IMR-90 (cell line): ENCODE results near the gene IL15RA. TPM values are rescaled to one million over a fixed set of nuclear protein-coding genes. Genes with fewer than 3 reads are reported as not detected.
"Not testable (repeated sequence)": the region's sequence is repeated elsewhere in the genome, so short reads cannot be mapped to it uniquely, and the experiment has no call there.

ENCODE experiments used
- ATAC-seq: fragments of 200-7000 bp; cut with Tn5 transposase; 2 replicates; pipeline ENCODE4 v1.9.1; 2020; ENCODE audit warnings: low read depth, mild to moderate bottlenecking, moderate library complexity
- BruUV-seq: library from RNA; stranded (reverse); fragments of 400-500 nt; replicated peaks from 2 replicates; lab custom pipeline; 2021; lab: Mats Ljungman, UMichigan
- CTCF ChIA-PET: fragments of 300-600 bp; formaldehyde crosslinking; extraction: SDS; loops from one replicate; lab custom pipeline; 2021; ENCODE audit warnings: antibody characterized with exemption; lab: Yijun Ruan, JAX
- POLR2A ChIA-PET: fragments of 300-600 bp; sonication (Branson Sonifier 250); formaldehyde crosslinking; loops from one replicate; lab custom pipeline; 2022; ENCODE audit warnings: antibody characterized with exemption; ENCODE audit not compliant: unreplicated experiment; lab: Charles Lee
- DNase-seq: peaks from one replicate; pipeline ENCODE4 v3.0.0; 2013
- H2AFZ ChIP-seq: replicated peaks from 2 replicates; pipeline ENCODE3; 2013; ENCODE audit warnings: low read length, mild to moderate bottlenecking; ENCODE audit not compliant: poor library complexity
- H2AK5ac ChIP-seq: 2 replicates; pipeline ENCODE4 v1.6.1; 2013; ENCODE audit warnings: low read depth, low read length, inconsistent platforms
- H2AK9ac ChIP-seq: replicated peaks from 2 replicates; pipeline ENCODE3; 2013; ENCODE audit warnings: mild to moderate bottlenecking, low read depth, low read length, moderate library complexity; ENCODE audit not compliant: poor library complexity
- H2BK120ac ChIP-seq: 2 replicates; pipeline ENCODE4 v1.6.1; 2013; ENCODE audit warnings: low read depth, low read length, inconsistent platforms
- H2BK15ac ChIP-seq: 3 replicates; pipeline ENCODE4 v1.6.1; 2013; ENCODE audit warnings: low read depth, low read length, inconsistent platforms
- H2BK20ac ChIP-seq: 2 replicates; pipeline ENCODE4 v1.6.1; 2013; ENCODE audit warnings: low read depth, mild to moderate bottlenecking, inconsistent platforms, low read length, moderate library complexity
- H2BK5ac ChIP-seq: 2 replicates; pipeline ENCODE4 v1.6.1; 2013; ENCODE audit warnings: mild to moderate bottlenecking, low read depth, low read length, inconsistent platforms; ENCODE audit not compliant: poor library complexity, severe bottlenecking
- H3K14ac ChIP-seq: replicated peaks from 2 replicates; pipeline ENCODE4 v1.6.1; 2013; ENCODE audit warnings: low read depth, low read length, inconsistent platforms
- H3K18ac ChIP-seq: 2 replicates; pipeline ENCODE4 v1.6.1; 2013; ENCODE audit warnings: low read depth, low read length, control low read depth
- H3K23ac ChIP-seq: 2 replicates; pipeline ENCODE4 v1.6.1; 2013; ENCODE audit warnings: low read depth, low read length, inconsistent platforms
- H3K27ac ChIP-seq: 2 replicates; pipeline ENCODE4 v1.5.1; 2013; ENCODE audit warnings: mild to moderate bottlenecking, control low read depth, low read length; ENCODE audit not compliant: insufficient read depth
- H3K27me3 ChIP-seq: 2 replicates; pipeline ENCODE4 v1.6.1; 2013; ENCODE audit warnings: low read length; ENCODE audit not compliant: control insufficient read depth, insufficient read depth
- H3K36me3 ChIP-seq: 2 replicates; pipeline ENCODE4 v1.6.1; 2013; ENCODE audit warnings: low read length, mixed read lengths; ENCODE audit not compliant: control insufficient read depth, insufficient read depth
- H3K4ac ChIP-seq: 2 replicates; pipeline ENCODE4 v1.6.1; 2013; ENCODE audit warnings: low read depth, low read length, inconsistent platforms
- H3K4me1 ChIP-seq: 2 replicates; pipeline ENCODE4 v1.6.1; 2013; ENCODE audit warnings: low read length, mixed read lengths; ENCODE audit not compliant: control insufficient read depth, insufficient read depth
- H3K4me2 ChIP-seq: 2 replicates; pipeline ENCODE4 v1.6.1; 2013; ENCODE audit warnings: low read depth, mild to moderate bottlenecking, control low read depth, low read length, moderate library complexity
- H3K4me3 ChIP-seq: 2 replicates; pipeline ENCODE4 v1.5.1; 2013; ENCODE audit warnings: low read depth, mild to moderate bottlenecking, control low read depth, low read length, moderate library complexity; ENCODE audit not compliant: insufficient read depth
- H3K56ac ChIP-seq: 2 replicates; pipeline ENCODE4 v1.6.1; 2013; ENCODE audit warnings: low read length, inconsistent platforms; ENCODE audit not compliant: insufficient read depth; ENCODE audit errors: extremely low read depth
- H3K79me1 ChIP-seq, 2 experiments: 2 replicates each; pipeline ENCODE4 v1.6.1; 2013; ENCODE audit warnings: low read length in 2 of 2, inconsistent platforms in 1 of 2, low read depth in 1 of 2
- H3K9ac ChIP-seq: 2 replicates; pipeline ENCODE4 v1.6.1; 2013; ENCODE audit warnings: low read depth, low read length, control low read depth
- H3K9me1 ChIP-seq: 2 replicates; pipeline ENCODE4 v1.6.1; 2013; ENCODE audit warnings: low read length, inconsistent platforms; ENCODE audit not compliant: insufficient read depth
- H3K9me3 ChIP-seq: 2 replicates; pipeline ENCODE4 v1.6.1; 2013; ENCODE audit warnings: low read length; ENCODE audit not compliant: control insufficient read depth, insufficient read depth
- H4K20me1 ChIP-seq: 2 replicates; pipeline ENCODE4 v1.6.1; 2013; ENCODE audit warnings: low read length, inconsistent platforms; ENCODE audit not compliant: insufficient read depth
- H4K5ac ChIP-seq: 2 replicates; pipeline ENCODE4 v1.6.1; 2013; ENCODE audit warnings: mild to moderate bottlenecking, low read depth, low read length, control low read depth
- H4K8ac ChIP-seq, 2 experiments: 2 replicates each; pipeline ENCODE4 v1.6.1; 2013; ENCODE audit warnings: low read depth in 2 of 2, low read length in 2 of 2, control low read depth in 1 of 2, inconsistent platforms in 1 of 2
- H4K91ac ChIP-seq: 2 replicates; pipeline ENCODE4 v1.6.1; 2013; ENCODE audit warnings: low read depth, low read length, inconsistent platforms; ENCODE audit not compliant: insufficient read depth
- CEBPB ChIP-seq: IDR thresholded peaks from 2 replicates; pipeline ENCODE4 v1.6.1; 2012; ENCODE audit warnings: low read depth, low read length, improper control_type of control experiment
- CHD1 ChIP-seq: IDR thresholded peaks from 2 replicates; pipeline ENCODE4 v1.6.1; 2012; ENCODE audit warnings: low read depth, low read length, improper control_type of control experiment
- FOS ChIP-seq: fragments of 150-350 bp; IDR thresholded peaks from 2 replicates; pipeline ENCODE4 v1.6.1; 2016; ENCODE audit warnings: low read depth, low read length
- MAZ ChIP-seq: IDR thresholded peaks from 2 replicates; pipeline ENCODE4 v1.6.1; 2012; ENCODE audit warnings: low read depth, mild to moderate bottlenecking, low read length, improper control_type of control experiment, moderate library complexity, borderline replicate concordance
- NFE2L2 ChIP-seq: fragments of 150-350 bp; IDR thresholded peaks from 2 replicates; pipeline ENCODE4 v1.6.1; 2016; ENCODE audit warnings: low read depth, mild to moderate bottlenecking, low read length
- RAD21 ChIP-seq: IDR thresholded peaks from 2 replicates; pipeline ENCODE4 v1.6.1; 2012; ENCODE audit warnings: low read length, improper control_type of control experiment
- RCOR1 ChIP-seq: IDR thresholded peaks from 2 replicates; pipeline ENCODE4 v1.6.1; 2012; ENCODE audit warnings: mild to moderate bottlenecking, low read length, improper control_type of control experiment; ENCODE audit not compliant: insufficient replicate concordance
- SMC3 ChIP-seq: fragments of 150-350 bp; IDR thresholded peaks from 2 replicates; pipeline ENCODE4 v1.6.1; 2016; ENCODE audit warnings: low read depth, mild to moderate bottlenecking, antibody characterized with exemption, low read length, moderate library complexity
- WGBS, 2 experiments: methylation state at CpG; one replicate each; pipeline versions ENCODE4 v1.1.5 to v1.1.7; 2013; ENCODE audit warnings: missing lambda C conversion rate in 2 of 2; ENCODE audit not compliant: insufficient read length in 1 of 2; ENCODE audit errors: extremely low coverage in 2 of 2; 5-methylcytosine and 5-hydroxymethylcytosine counted together
- dilution Hi-C: fragments of 300-500 bp; cut with HindIII; formaldehyde crosslinking; loops from one replicate; pipeline ENCODE4 v1.14.3; 2018; ENCODE audit warnings: low sequenced_read_pairs; ENCODE audit not compliant: unreplicated experiment
- in situ Hi-C: fragments of 300-500 bp; cut with MboI; formaldehyde crosslinking; loops from 3 replicates; pipeline ENCODE4 v1.14.3; 2019; ENCODE audit warnings: low sequenced_read_pairs, inconsistent platforms, mixed read lengths
- intact Hi-C: fragments of 100-400 bp; cut with micrococcal nuclease; formaldehyde crosslinking; loops from 2 replicates; pipeline ENCODE4 v1.10.0; 2022
- polyA plus RNA-seq, 3 experiments: library from polyadenylated mRNA; depleted of rRNA; stranded (reverse); fragments of >200 nt; gene quantifications; 2 replicates each; pipeline ENCODE4 v1.2.3, GENCODE V29; 2012; ENCODE audit warnings: low replicate concordance in 1 of 3
- total RNA-seq: library from RNA; depleted of rRNA; stranded (reverse); fragments of >200 nt; gene quantifications from 2 replicates; pipeline ENCODE4 v1.2.3, GENCODE V29; 2012

IL15RA gene
- total and polyA plus RNA-seq, 2 of the 4 experiments (the other 2 are of a cell fraction), result 2.0 to 7.6 TPM

GRCh38 chr10:5961405-5962100 lies 15.8 kb downstream of the IL15RA start:
- Histone ChIP-seq H3K4me2 (no peak overlapping the region), H3K23ac (no peak overlapping the region), H3K36me3 (peaks cover 5% of the 10 kb centered on the region; the same call in 1 of the 2 replicates), H3K4me1 (peaks cover 18% of the 10 kb centered on the region), H2BK5ac (no peak overlapping the region), H3K27me3 (no peaks in the 10 kb centered on the region), H3K9me1 (peaks cover 29% of the 10 kb centered on the region), H4K5ac (no peak overlapping the region), H2BK20ac (no peak overlapping the region), H2BK15ac (0 out of 3 replicates have a peak overlapping the region, but pooled peaks have one; percentile 13), H4K20me1 (no peaks in the 10 kb centered on the region), H3K79me1 (peaks cover 3 to 33% of the 10 kb centered on the region in 2 experiments; a peak in 1 of 4 replicates), H2BK120ac (peak overlapping the region; percentile 18; the same call in 1 of the 2 replicates), H3K56ac (no peak overlapping the region), H3K4me3 (no peak overlapping the region), H3K27ac (no peak overlapping the region), H3K4ac (peak overlapping the region; percentile 20; the same call in 1 of the 2 replicates), H2AK5ac (peak overlapping the region; percentile 94), H2AFZ (peak overlapping the region; percentile 8), H3K18ac (no peak overlapping the region), H2AK9ac (peak overlapping the region; percentile 30), H3K9ac (no peak overlapping the region), H3K14ac (no peak overlapping the region), H3K9me3 (no peaks in the 10 kb centered on the region), H4K91ac (peak overlapping the region; percentile 48; the same call in 1 of the 2 replicates), H4K8ac (no peak overlapping the region)
- intact Hi-C loops (no loop called here), dilution Hi-C loops (no loop called here), in situ Hi-C loops (no loop called here)
- POLR2A ChIA-PET, result no interaction called here
- 87% methylated on average over 22 of the region's 29 CpGs; no CpG with 5 or more reads in 1 of the 2 experiments for WGBS, 2 experiments
- BruUV-seq, result no TSS peak
- no peak for TF ChIP-seq MAZ
- no peak for TF ChIP-seq RAD21
- TF ChIP-seq NFE2L2, result no peak
- TF ChIP-seq SMC3, result no peak
- no peak for TF ChIP-seq RCOR1
- no peak for TF ChIP-seq CHD1
- TF ChIP-seq CEBPB, result no peak
- no peak for TF ChIP-seq FOS
- no peak for DNase-seq
- ATAC-seq, result no peak
- CTCF ChIA-PET, result no interaction called here

- H3K27ac ChIP-seq, in situ Hi-C loops, H3K9me3 ChIP-seq, H3K4me3 ChIP-seq, DNase-seq, H3K9ac ChIP-seq, H4K91ac ChIP-seq, intact Hi-C loops, H4K5ac ChIP-seq, H3K27me3 ChIP-seq, H2AK9ac ChIP-seq, H4K20me1 ChIP-seq, H2AK5ac ChIP-seq, H3K23ac ChIP-seq, CTCF ChIA-PET, H3K56ac ChIP-seq, H2AFZ ChIP-seq, H2BK5ac ChIP-seq, H4K8ac ChIP-seq, H3K36me3 ChIP-seq, dilution Hi-C loops, H3K18ac ChIP-seq, H3K14ac ChIP-seq, H2BK15ac ChIP-seq, ATAC-seq, H2BK20ac ChIP-seq, H3K4me2 ChIP-seq, BruUV-seq: not testable (repeated sequence)
- 100% methylated on average over 4 of the region's 10 CpGs; no CpG with 5 or more reads in 1 of the 2 experiments for WGBS, 2 experiments
- peak overlapping the region; percentile 58 for H3K4ac ChIP-seq
- H2BK120ac ChIP-seq, result 0 out of 2 replicates have a peak overlapping the region, but pooled peaks have one; percentile 21
- H3K79me1 ChIP-seq, result peaks cover under 1 to 28% of the 10 kb centered on the region in 2 experiments; a peak in 1 of 4 replicates
- POLR2A ChIA-PET, result interaction anchor here (1.0 kb wide), 1 partner anchor 15 kb away, joined by 18 read pairs; no protein-coding TSS in a partner anchor
- peaks cover 26% of the 10 kb centered on the region for H3K9me1 ChIP-seq
- H3K4me1 ChIP-seq, result peaks cover 18% of the 10 kb centered on the region
These were observed 16.4 kb downstream of the IL15RA start for GRCh38 chr10:5960973-5961275.
